GM20000 (cell line): Measurements from ENCODE around the gene UBXN4.

Experiments
- DNase-seq: peaks from one replicate; pipeline ENCODE4 v3.0.0; 2012; ENCODE audit warnings: low spot score
- TF ChIP-seq, protein P1 (sequence below): IDR thresholded peaks from 2 replicates; pipeline ENCODE4 v1.5.1; 2012; ENCODE audit warnings: mild to moderate bottlenecking, control low read depth; ENCODE audit errors: extremely low read depth, missing control alignments

UBXN4 gene

DNA sequence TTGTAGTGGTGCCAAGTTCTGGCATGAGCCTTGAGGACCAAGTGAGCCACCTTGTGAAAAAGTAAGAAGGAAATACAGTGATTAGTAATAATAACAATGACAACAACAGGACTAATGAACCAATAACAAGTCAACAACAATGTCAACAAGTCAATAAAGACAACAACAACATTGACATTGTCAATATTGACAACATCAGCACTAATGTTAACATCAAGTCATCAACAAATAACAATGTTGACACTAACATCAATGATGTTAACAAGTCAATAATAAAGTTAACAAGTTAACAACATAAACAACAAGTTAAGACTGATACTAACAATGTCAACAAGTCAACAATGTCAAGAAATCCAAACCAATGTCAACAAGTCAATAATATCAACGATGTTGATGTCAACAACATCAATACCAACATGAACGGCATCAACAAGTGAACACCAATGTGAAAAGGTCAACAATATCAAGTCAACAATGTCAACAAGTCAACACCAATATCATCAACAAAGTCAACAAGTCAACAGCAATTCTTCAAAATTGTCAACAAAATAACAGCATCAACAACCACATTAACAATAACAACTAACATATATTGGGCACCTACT is 71.4 kb downstream of the UBXN4 start:
- TF ChIP-seq, protein P1, sequence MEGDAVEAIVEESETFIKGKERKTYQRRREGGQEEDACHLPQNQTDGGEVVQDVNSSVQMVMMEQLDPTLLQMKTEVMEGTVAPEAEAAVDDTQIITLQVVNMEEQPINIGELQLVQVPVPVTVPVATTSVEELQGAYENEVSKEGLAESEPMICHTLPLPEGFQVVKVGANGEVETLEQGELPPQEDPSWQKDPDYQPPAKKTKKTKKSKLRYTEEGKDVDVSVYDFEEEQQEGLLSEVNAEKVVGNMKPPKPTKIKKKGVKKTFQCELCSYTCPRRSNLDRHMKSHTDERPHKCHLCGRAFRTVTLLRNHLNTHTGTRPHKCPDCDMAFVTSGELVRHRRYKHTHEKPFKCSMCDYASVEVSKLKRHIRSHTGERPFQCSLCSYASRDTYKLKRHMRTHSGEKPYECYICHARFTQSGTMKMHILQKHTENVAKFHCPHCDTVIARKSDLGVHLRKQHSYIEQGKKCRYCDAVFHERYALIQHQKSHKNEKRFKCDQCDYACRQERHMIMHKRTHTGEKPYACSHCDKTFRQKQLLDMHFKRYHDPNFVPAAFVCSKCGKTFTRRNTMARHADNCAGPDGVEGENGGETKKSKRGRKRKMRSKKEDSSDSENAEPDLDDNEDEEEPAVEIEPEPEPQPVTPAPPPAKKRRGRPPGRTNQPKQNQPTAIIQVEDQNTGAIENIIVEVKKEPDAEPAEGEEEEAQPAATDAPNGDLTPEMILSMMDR: no peak
- DNase-seq: no peak

DNA sequence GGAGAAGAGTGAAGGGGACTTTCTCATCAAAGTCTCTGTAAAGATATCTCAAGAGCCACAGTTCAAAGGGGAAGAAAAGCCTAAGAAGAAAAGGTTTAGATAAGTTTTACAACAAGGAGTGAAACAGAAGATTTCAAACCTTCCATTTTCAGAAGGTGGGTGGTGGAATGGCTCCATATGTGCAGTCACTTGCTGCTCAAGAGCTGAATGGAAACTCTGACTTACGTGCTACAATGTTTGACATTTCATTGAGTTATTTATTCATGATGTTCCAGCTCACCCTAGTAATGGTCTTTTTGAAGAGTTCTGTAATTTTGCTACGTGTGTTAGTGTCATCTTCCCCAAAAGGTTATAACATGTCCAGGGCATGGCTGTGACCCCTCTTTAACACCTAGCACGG is 73.6 kb downstream of the UBXN4 start:
- TF ChIP-seq, protein P1: no peak

DNA sequence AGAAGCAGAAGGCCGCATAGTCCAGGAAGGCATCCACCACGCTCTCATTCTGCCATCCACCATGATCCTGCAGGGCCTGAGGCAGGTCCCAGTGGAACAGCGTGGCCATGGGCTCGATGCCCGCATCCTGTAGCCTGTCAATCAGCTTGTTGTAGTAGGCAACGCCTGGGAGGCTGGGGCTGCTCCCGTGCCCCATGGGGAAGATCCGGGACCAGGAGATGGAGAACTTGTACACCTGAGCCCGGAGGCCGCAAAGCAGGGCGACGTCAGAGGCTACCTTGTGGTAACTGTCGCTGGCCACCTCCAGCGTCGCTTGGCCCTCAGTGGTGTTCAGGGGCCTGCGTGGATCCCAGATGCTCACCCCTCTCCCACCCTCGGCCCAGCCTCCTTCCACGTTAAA is 75.8 kb downstream of the UBXN4 start:
- DNase-seq: no peak
- TF ChIP-seq, protein P1: no peak

More for the DNA sequence above, 73.6 kb downstream of the UBXN4 start:
- no peak for DNase-seq

DNA sequence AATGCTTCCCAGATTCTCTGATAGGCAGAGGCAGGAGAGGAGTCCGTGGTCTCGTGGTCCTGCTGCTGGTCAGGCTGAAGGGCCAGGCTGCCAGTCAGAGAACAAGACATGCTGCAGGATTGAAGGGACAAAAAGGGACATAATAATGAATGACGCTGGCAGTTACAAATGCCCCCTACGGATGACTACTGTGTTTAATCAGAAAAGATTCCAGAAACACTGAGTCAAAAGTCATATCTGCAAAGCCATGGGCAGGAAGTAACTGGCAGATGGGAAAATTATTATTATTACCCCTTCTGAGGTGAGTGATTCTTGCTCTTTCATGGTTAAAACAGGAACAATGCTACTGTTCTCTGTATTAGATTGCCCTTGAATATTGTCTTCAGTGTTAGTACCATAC is 76.3 kb downstream of the UBXN4 start:
- TF ChIP-seq, protein P1: no peak
- no peak for DNase-seq

DNA sequence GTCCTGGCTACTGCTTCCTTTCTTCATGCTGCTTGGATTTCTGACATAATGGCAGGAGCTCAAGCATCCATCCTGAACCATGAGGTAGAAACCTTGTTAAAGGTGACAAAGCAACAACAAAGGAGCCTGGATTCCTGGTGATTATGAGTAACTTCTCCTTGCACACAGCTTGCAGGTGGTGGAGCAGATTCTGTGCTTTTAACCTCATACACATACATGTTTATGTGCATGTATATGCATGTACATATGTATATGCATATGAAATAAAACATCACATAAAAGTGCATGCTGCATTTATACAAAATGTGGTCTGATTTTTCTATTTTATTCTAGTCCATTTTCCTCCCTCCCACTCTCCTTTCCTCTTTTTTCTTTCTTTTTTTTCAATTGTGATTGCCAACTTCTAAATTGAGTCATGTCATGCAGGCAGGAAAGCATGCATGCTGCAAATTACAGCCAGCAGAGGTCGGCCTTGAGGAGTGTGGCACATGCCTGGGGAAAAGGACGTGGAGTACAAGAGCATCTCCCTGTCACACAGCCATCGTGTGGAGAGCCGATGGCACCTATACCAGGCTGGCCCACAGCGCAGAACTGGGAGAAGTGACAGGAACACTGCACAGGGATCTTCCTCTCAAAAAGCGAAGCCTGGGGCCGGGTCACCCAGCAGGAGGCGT is 77.4 kb downstream of the UBXN4 start:
- no peak for DNase-seq
- TF ChIP-seq, protein P1: no peak

DNA sequence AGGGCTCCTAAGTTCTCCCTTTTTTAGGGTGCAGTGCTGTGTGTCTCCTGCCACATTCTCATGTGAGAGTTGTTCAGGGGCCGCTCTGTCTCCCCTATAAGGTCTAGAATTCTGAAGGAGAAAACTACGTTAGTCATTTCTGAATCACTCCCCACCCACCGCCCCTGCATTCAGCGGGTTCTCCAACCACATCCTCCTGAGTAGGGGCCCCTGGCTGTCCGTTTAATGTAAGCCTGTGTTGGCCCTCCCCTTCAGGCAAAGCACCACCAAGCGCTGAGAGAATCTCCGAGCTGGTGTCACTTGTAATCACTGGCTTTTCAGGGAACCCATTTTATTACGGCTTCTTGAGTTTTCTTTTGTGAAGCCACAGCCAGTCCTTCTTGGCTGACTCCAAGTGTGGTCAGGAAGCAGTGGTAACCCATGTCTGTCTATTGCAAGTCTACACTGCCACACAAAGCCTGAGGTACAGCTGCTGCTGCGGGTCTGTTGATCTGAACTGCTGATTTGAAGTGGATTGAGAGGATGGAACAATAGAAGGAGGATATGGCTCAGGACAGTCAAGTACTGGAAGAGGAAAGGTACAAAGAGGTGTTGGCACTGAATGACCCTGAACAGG is 78.5 kb downstream of the UBXN4 start:
- peak; percentile 67 for DNase-seq
- TF ChIP-seq, protein P1: no peak

DNA sequence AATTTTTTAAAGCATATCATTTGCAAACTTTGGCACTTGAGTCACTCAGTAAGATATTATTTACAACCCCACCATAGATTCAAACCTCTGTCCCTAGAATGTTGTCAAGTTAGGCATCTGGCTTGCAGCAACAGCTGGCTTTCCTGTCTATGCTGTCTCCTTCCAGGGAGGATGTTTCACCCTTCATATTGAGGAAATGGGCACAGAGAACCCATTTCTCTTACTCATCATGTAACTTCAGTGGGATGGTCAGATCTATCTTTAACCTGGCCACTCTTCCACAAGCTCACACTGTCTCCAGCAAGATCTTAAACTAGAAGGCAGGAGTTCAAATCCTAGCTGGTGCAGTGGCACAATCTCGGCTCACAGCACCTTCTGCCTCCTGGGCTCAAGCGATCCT is 79.5 kb downstream of the UBXN4 start:
- no peak for DNase-seq
- TF ChIP-seq, protein P1: no peak
